ENCODE data around the gene SMYD3. TPM values are rescaled to one million over a fixed set of nuclear protein-coding genes. Genes with fewer than 3 reads are reported as not detected.

SMYD3 gene
- total and polyA plus RNA-seq, 2 of the 13 experiments (the other 11 are each of a cell fraction or from before 2014, with no cell fraction given), result 27.7 to 35.8 TPM

DNA sequence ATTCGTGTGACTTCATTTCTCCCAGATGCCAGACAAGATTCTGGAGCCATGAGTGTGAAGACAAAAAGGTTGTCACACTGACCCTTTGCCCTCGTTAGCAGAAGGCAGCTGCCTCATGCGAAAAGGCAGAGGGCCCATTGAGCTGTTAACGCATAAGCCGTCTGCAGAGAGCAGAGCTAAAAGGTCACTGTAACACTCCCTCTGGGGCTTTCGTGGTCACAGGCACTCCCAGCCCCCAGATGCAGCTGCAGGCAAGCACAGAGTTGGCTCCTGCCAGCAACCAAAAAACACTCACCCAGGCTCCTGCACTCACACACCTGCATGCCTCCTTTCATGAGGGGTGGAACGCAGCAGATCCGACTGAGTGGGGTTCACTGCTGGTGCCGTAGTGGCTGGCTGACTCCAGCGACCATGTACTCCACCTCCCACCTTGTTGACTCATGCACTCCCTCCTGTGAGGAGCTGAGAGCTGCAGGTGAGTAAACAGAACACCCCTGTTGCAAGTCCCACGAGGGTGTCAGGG lies 287.5 kb downstream of the SMYD3 start (continued):
- peak; percentile 18; the same call in 1 of the 2 replicates for TF ChIP-seq NR2C2 (CRISPR knock-in tag; IDR thresholded peaks at IDR 0.05; ENCODE audit: borderline replicate concordance)
- peak; percentile 7; the same call in 1 of the 2 replicates for TF ChIP-seq HOXA3 (CRISPR knock-in tag; IDR thresholded peaks at IDR 0.05)
- TF ChIP-seq ZNF224 (CRISPR knock-in tag; IDR thresholded peaks at IDR 0.05), result 0 out of 2 replicates have a peak, but pooled peaks have one; percentile 57
- TF ChIP-seq THRA (CRISPR knock-in tag; IDR thresholded peaks at IDR 0.05; ENCODE audit: borderline replicate concordance), result peak; percentile 56; the same call in 1 of the 2 replicates
- 0 out of 2 replicates have a peak, but pooled peaks have one; percentile 19 for TF ChIP-seq ZNF839 (CRISPR knock-in tag; IDR thresholded peaks at IDR 0.05; ENCODE audit: borderline replicate concordance)
- peak; percentile 44; the same call in 1 of the 2 replicates for TF ChIP-seq ZNF280B (CRISPR knock-in tag; IDR thresholded peaks at IDR 0.05; ENCODE audit: borderline replicate concordance)
- TF ChIP-seq ZNF891 (CRISPR knock-in tag; IDR thresholded peaks at IDR 0.05), result peak; percentile 80; the same call in 1 of the 2 replicates
- peak; percentile 97; the same call in 1 of the 2 replicates for TF ChIP-seq ZNF292 (CRISPR knock-in tag; IDR thresholded peaks at IDR 0.05; ENCODE audit: borderline replicate concordance, low read depth)
- TF ChIP-seq LCORL (IDR thresholded peaks at IDR 0.05), result no peak
- peak; percentile 42; the same call in 1 of the 2 replicates for TF ChIP-seq LCORL (CRISPR knock-in tag; IDR thresholded peaks at IDR 0.05)
- TF ChIP-seq ZNF598 (CRISPR knock-in tag; IDR thresholded peaks at IDR 0.05; ENCODE audit: borderline replicate concordance), result peak; percentile 80; the same call in 1 of the 2 replicates
- peak; percentile 69 for TF ChIP-seq ARID5B (CRISPR knock-in tag; IDR thresholded peaks at IDR 0.05)
- TF ChIP-seq MYC (CRISPR knock-in tag; IDR thresholded peaks at IDR 0.05; ENCODE audit: borderline replicate concordance), result peak; percentile 27; the same call in 1 of the 2 replicates
- TF ChIP-seq SMAD1 (CRISPR knock-in tag; IDR thresholded peaks at IDR 0.05; ENCODE audit: borderline replicate concordance, low read depth), result no peak
- TF ChIP-seq AHR (CRISPR knock-in tag; IDR thresholded peaks at IDR 0.05), result peak; percentile 62; the same call in 1 of the 2 replicates
- 0 out of 2 replicates have a peak, but pooled peaks have one; percentile 19 for TF ChIP-seq HIVEP1 (CRISPR knock-in tag; IDR thresholded peaks at IDR 0.05)
- TF ChIP-seq, protein P1, sequence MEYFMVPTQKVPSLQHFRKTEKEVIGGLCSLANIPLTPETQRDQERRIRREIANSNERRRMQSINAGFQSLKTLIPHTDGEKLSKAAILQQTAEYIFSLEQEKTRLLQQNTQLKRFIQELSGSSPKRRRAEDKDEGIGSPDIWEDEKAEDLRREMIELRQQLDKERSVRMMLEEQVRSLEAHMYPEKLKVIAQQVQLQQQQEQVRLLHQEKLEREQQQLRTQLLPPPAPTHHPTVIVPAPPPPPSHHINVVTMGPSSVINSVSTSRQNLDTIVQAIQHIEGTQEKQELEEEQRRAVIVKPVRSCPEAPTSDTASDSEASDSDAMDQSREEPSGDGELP (IDR thresholded peaks at IDR 0.05; ENCODE audit: borderline replicate concordance, low read depth), result peak; percentile 52; the same call in 1 of the 2 replicates
- 0 out of 2 replicates have a peak, but pooled peaks have one; percentile 12 for TF ChIP-seq HOMEZ (CRISPR knock-in tag; IDR thresholded peaks at IDR 0.05; ENCODE audit: low read depth)
- peak; percentile 52; the same call in 1 of the 2 replicates for TF ChIP-seq ZSCAN9 (CRISPR knock-in tag; IDR thresholded peaks at IDR 0.05; ENCODE audit: borderline replicate concordance)
- TF ChIP-seq ZNF878 (CRISPR knock-in tag; IDR thresholded peaks at IDR 0.05), result no peak
